Non-pigmented ciliary epithelial cell (primary cell): Measurements from ENCODE around the gene NMT1.

Source experiments
- DNase-seq: peaks from one replicate; pipeline ENCODE4 v3.0.0-alpha.2; 2010; ENCODE audit warnings: low read depth

NMT1 gene

GRCh38 chr17:45081047-45081703, 20.1 kb downstream of the NMT1 start:
- DNase-seq: no peak

- no peak for DNase-seq
Observed at GRCh38 chr17:45086391-45086790, 25.3 kb downstream of the NMT1 start.

- no peak for DNase-seq
Observed at GRCh38 chr17:45086865-45087503, 25.9 kb downstream of the NMT1 start.

GRCh38 chr17:45087504-45087975, 26.4 kb downstream of the NMT1 start:
- DNase-seq: no peak

- no peak for DNase-seq
Observed at GRCh38 chr17:45087978-45088377, 26.9 kb downstream of the NMT1 start.

DNA sequence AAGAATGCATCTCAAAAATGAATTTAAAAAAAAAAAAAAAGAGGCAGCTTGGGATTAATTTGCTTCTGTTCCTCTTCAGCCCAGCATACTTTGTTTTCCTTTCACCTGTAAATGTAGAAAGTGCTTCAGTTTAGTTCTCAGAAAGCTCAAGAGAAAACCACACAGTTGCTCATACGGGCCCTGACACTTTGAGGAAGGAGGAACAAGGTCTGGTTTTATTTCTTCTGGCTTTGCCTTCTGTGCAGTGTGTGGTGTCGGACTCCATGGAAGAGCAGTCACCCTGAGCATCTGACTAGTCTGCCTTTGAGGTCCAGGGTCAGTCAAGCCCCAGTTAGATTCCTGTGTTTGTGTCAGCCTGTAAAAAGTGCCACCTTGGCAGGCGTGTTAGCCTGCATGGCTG, 27.6 kb downstream of the NMT1 start:
- no peak for DNase-seq

GRCh38 chr17:45090711-45091110, 29.6 kb downstream of the NMT1 start:
- DNase-seq: no peak

DNA sequence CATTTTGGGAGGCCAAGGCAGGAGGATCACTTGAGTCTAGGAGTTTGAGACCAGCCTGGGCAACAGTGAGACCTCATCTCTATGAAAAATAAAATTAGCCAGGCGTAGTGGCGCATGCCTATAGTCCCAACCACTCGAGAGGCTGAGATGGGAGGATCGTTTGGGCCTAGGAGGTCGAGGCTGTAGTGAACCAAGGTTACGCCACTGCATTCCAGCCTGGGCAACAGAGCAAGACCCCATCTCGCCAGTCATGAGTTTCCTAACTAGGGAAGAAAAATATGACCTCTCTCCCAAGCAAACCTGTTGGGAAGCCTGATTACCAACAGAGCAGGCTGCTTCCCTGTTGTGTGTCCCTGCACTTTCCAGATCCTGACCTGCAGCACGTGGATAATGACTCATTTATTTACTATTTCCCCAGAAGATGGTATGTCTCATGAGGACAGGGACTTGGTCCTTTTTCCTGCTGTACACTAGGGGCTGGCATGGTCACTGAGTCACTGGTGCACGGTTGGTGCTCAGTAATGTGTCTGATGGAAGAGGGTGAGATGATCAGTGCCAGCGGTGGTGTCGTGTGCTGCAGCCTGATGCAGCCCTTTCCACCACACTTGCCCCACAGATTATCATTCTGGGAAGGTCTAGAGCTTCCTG, 30.8 kb downstream of the NMT1 start:
- DNase-seq: no peak

- peak; percentile 95 for DNase-seq
Observed at GRCh38 chr17:45092911-45093430, 31.9 kb downstream of the NMT1 start.

DNA sequence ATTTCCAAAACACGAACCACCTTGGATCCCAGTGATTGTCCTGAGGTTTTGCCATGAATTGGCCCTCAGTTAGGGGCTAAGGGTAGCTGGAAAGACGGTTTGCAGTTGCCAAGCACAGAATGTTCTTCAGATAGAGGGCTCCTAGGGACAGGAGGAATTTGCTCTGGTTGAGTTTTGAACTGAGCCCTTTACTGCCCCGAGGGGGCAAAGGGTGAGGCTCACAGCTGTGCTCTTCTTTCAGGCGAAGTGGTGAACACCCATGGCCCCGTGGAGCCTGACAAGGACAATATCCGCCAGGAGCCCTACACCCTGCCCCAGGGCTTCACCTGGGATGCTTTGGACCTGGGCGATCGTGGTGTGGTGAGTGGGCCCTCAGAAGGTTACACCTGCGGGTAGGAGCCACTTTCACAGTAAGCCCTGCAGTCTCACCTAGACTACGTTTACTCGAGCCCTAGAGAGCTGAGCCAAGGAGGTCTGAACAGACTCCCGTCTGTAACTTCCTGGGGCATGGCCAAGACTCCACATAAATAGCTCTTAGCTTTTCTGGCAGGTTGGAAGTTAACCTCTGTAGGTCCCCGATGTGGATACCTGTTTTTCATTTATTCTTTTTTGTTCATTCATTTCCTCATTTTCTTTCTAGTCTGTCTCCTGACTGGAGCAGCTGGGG, 32.5 kb downstream of the NMT1 start:
- no peak for DNase-seq

GRCh38 chr17:45096141-45096540, 35.0 kb downstream of the NMT1 start:
- no peak for DNase-seq

- DNase-seq: no peak
Observed at GRCh38 chr17:45096926-45097325, 35.8 kb downstream of the NMT1 start.

GRCh38 chr17:45098081-45098868, 37.2 kb downstream of the NMT1 start:
- no peak for DNase-seq

DNA sequence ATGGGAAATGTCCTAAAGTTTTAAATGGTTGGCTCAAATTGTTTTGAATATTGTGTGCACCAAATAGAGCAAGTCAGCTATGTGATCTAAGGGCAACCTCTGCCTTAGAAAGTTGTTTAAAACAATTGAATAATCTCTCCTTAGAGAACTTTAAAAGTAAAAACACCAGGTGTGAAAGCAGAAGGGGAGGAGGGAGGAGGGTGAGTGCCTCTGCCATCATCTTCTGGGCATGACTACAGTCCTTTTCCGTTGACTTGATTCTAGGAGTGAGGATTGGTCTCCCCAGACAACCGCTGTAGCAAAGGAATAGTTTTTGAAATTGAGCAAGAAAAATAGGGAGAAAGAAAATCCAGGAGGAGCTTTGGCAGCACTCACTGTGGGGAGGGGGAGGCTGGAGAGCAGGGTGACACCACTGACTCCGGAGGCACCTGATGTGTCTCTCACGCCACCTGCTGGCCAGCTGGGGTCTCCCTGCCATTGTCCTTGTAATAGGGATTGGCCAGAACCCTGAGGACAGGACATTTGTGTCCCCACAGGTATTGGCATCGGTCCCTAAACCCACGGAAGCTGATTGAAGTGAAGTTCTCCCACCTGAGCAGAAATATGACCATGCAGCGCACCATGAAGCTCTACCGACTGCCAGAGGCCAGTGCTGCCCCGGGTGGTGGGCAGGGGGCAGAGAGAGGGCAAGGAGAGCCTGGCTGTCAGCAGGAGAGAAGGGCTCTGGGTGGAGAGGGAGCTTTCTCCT, 37.9 kb downstream of the NMT1 start:
- no peak for DNase-seq

- no peak for DNase-seq
Observed at GRCh38 chr17:45101546-45101882, 40.4 kb downstream of the NMT1 start.

DNA sequence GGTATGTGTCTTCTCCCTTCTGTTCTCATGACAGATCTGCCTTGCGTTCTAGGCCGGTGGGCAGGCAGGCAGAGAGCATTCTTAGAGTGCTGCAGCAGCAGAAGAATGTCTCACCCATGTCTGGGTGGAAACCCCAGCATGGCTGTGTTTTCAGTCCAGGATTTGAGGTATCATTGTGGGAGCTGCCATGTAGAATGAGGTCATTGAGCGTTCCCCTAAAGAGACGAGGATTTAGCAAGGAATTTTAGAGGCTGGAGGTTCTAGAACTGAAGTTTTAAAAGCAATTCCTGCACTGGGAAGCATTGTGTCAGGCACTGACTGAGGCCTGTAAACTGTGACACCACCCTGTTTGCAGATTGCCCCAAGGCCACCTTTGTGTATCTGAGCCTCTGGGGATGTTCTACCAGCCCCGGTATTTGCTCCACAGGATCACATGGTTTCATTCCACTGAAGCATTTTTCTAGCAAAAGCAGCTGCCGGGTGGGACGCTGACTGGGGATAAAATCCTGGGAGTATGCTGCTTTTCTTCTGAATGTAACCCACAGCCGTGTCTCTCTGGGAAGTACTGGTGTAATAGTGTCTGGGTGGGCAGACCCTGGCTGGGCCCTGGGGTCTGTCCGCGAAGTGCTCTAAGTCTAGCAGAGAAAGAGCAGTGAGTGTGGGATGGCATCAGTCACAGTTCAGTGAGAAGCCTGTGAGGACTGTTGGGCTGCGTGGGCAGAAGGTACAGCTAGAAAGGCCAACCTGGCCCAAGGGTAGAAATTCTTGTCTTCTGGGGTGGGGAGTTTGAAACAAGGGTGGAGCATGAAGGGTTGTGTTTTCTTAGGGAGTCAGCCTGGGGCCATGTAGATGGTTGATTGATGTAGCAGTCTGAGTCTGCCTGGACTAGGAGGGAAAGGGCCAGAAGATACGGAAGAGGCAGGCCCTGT, 41.0 kb downstream of the NMT1 start:
- DNase-seq: no peak

GRCh38 chr17:45102856-45103255, 41.7 kb downstream of the NMT1 start:
- DNase-seq: no peak

DNA sequence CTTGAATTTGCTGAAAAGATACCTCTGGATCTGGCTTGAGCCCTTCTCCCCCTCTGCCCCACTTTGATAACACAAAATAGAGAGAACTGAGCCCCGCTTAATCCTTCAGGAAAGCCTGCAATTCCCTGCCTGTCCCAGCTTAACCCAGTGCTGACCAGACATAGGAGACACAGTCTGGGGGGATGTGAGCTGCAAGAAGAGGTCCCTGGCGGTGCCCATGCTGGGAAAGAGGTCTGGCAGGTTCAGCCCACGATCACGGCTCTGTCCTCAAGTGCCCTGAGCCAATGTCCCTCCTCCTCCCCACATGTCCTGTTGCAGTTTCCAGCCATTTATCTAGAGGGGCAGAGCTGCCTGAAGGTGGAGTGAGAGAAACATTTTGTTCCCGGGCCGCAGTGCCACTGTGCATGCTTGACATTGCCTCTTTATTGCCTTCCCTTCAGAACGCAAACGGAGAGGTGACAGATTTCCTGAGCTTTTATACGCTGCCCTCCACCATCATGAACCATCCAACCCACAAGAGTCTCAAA, 42.2 kb downstream of the NMT1 start:
- DNase-seq: no peak

- DNase-seq: no peak
Observed at GRCh38 chr17:45104029-45104428, 42.9 kb downstream of the NMT1 start.

DNA sequence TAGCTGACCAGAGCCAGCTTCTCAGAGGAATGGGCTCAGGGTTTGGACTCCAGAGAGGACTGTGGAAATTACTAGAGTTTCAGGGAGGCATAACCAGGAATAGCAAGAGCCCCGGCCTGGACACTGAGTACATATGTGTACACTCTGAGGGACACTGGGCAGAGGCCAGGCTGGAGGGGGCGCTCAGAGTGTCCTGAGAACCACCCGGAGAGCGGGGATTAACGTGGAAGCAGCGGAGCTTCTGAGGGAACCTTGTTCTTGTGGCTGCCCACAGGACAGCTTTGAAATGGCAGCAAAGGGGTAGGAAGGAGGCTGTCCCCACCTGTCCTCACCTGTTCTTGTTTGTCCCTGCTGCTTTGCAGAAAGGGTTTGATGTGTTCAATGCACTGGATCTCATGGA, 43.4 kb downstream of the NMT1 start:
- DNase-seq: no peak
